Neural progenitor cell (in vitro differentiated cells): ENCODE measurements around the gene MYEOV. TPM values are rescaled to one million over a fixed set of nuclear protein-coding genes. Genes with fewer than 3 reads are reported as not detected.

Source experiments
- DNase-seq: peaks from one replicate; pipeline ENCODE4 v3.0.0-alpha.2; 2016; ENCODE audit warnings: low spot score
- H2AFZ ChIP-seq: fragments of 200-600 bp; sonication (generic); replicated peaks from 2 replicates; pipeline ENCODE4 v1.6.1; 2016; ENCODE audit warnings: antibody characterized with exemption
- H3F3A ChIP-seq: fragments of 200-600 bp; sonication (generic); 2 replicates; pipeline ENCODE4 v1.6.1; 2016; ENCODE audit warnings: antibody characterized with exemption, low read depth
- H3K27ac ChIP-seq: fragments of 200-600 bp; sonication (generic); 2 replicates; pipeline ENCODE4 v1.5.1; 2016; ENCODE audit warnings: mild to moderate bottlenecking
- H3K27me3 ChIP-seq: fragments of 200-600 bp; sonication (generic); 2 replicates; pipeline ENCODE4 v1.6.1; 2016; ENCODE audit warnings: mild to moderate bottlenecking, moderate library complexity
- H3K36me3 ChIP-seq: fragments of 200-600 bp; sonication (generic); 2 replicates; pipeline ENCODE4 v1.5.1; 2016
- H3K4me1 ChIP-seq: fragments of 200-600 bp; sonication (generic); 2 replicates; pipeline ENCODE4 v1.6.1; 2016; ENCODE audit warnings: mixed run types
- H3K4me2 ChIP-seq: fragments of 200-600 bp; sonication (generic); 2 replicates; pipeline ENCODE4 v1.6.1; 2016
- H3K4me3 ChIP-seq: fragments of 200-600 bp; sonication (generic); 2 replicates; pipeline ENCODE4 v1.5.1; 2016
- H3K79me2 ChIP-seq: fragments of 200-600 bp; sonication (generic); 2 replicates; pipeline ENCODE4 v1.6.1; 2016; ENCODE audit warnings: low read depth
- H3K9ac ChIP-seq: fragments of 200-600 bp; sonication (generic); 2 replicates; pipeline ENCODE4 v1.6.1; 2016
- H3K9me3 ChIP-seq: fragments of 200-600 bp; sonication (generic); 2 replicates; pipeline ENCODE4 v1.5.1; 2016; ENCODE audit warnings: low read depth
- H4K20me1 ChIP-seq: fragments of 200-600 bp; sonication (generic); 2 replicates; pipeline ENCODE4 v1.6.1; 2016; ENCODE audit warnings: low read depth
- H3K27ac Mint-ChIP-seq: 3 replicates; pipeline ENCODE4 v1.8.0; 2021; ENCODE audit warnings: mixed read lengths
- H3K27me3 Mint-ChIP-seq: 2 replicates; pipeline ENCODE4 v1.8.0; 2022; ENCODE audit warnings: low read depth, mild to moderate bottlenecking, inconsistent platforms, moderate library complexity, mixed read lengths; ENCODE audit not compliant: insufficient read depth
- H3K36me3 Mint-ChIP-seq: 3 replicates; pipeline ENCODE4 v1.8.0; 2021; ENCODE audit warnings: mixed read lengths
- H3K4me1 Mint-ChIP-seq: 3 replicates; pipeline ENCODE4 v1.8.0; 2021; ENCODE audit warnings: mixed read lengths
- H3K4me3 Mint-ChIP-seq: 3 replicates; pipeline ENCODE4 v1.8.0; 2021; ENCODE audit warnings: mild to moderate bottlenecking, moderate library complexity, mixed read lengths
- H3K9me3 Mint-ChIP-seq: 3 replicates; pipeline ENCODE4 v1.8.0; 2020; ENCODE audit warnings: mixed read lengths
- CTCF ChIP-seq: fragments of 200-600 bp; sonication (generic); IDR thresholded peaks from 2 replicates; pipeline ENCODE4 v1.5.1; 2017; ENCODE audit warnings: antibody characterized with exemption, mild to moderate bottlenecking
- EZH2 ChIP-seq: fragments of 200-600 bp; sonication (generic); IDR thresholded peaks from 2 replicates; pipeline ENCODE4 v1.6.1; 2017; ENCODE audit warnings: antibody characterized with exemption, mild to moderate bottlenecking, moderate library complexity
- EZH2phosphoT487 ChIP-seq: fragments of 200-600 bp; sonication (generic); IDR thresholded peaks from 2 replicates; pipeline ENCODE4 v1.6.1; 2017; ENCODE audit warnings: antibody characterized with exemption
- total RNA-seq: library from RNA; depleted of rRNA; stranded (reverse); fragments of >200 nt; gene quantifications from 2 replicates; pipeline ENCODE4 v1.2.3, GENCODE V29; 2015; ENCODE audit warnings: low replicate concordance

Gene MYEOV
- total RNA-seq, 1 donor from 2014 or later = not detected

GRCh38 chr11:69314555-69314954, 20.6 kb downstream of the MYEOV start:
- Histone ChIP-seq H3K4me1 (peaks cover 3% of the 10 kb centered on the region), H3K4me3 (no peak overlapping the region), H3K79me2 (no peaks in the 10 kb centered on the region), H3F3A (no peaks in the 10 kb centered on the region), H3K9me3 (no peaks in the 10 kb centered on the region), H3K4me2 (no peak overlapping the region), H3K36me3 (no peaks in the 10 kb centered on the region), H4K20me1 (no peaks in the 10 kb centered on the region), H3K27me3 (no peaks in the 10 kb centered on the region), H3K27ac (no peak overlapping the region), H3K9ac (no peak overlapping the region), H2AFZ (no peak overlapping the region)
- no peak overlapping the region for H3K4me3 Mint-ChIP-seq
- H3K27me3 Mint-ChIP-seq = peaks cover 5% of the 10 kb centered on the region
- H3K27ac Mint-ChIP-seq = no peak overlapping the region
- TF ChIP-seq CTCF (no peak), EZH2phosphoT487 (no peak), EZH2 (no peak)
- H3K9me3 Mint-ChIP-seq = no peaks in the 10 kb centered on the region
- H3K36me3 Mint-ChIP-seq = no peaks in the 10 kb centered on the region
- peaks cover 16% of the 10 kb centered on the region for H3K4me1 Mint-ChIP-seq
- no peak for DNase-seq

GRCh38 chr11:69316956-69317355, 23.0 kb downstream of the MYEOV start:
- H3K9me3 Mint-ChIP-seq = no peaks in the 10 kb centered on the region
- Histone ChIP-seq H3K36me3 (no peaks in the 10 kb centered on the region), H3K9me3 (no peaks in the 10 kb centered on the region), H3K79me2 (no peaks in the 10 kb centered on the region), H4K20me1 (no peaks in the 10 kb centered on the region), H3K4me2 (no peak overlapping the region), H3K9ac (no peak overlapping the region), H3K4me3 (no peak overlapping the region), H3K4me1 (no peaks in the 10 kb centered on the region), H3K27me3 (no peaks in the 10 kb centered on the region), H3F3A (no peaks in the 10 kb centered on the region), H2AFZ (no peak overlapping the region), H3K27ac (no peak overlapping the region)
- peaks cover 12% of the 10 kb centered on the region for H3K4me1 Mint-ChIP-seq
- TF ChIP-seq CTCF = no peak
- TF ChIP-seq EZH2 = no peak
- no peak for TF ChIP-seq EZH2phosphoT487
- peaks cover 4% of the 10 kb centered on the region for H3K27me3 Mint-ChIP-seq
- H3K27ac Mint-ChIP-seq = no peak overlapping the region
- H3K4me3 Mint-ChIP-seq = no peak overlapping the region
- no peaks in the 10 kb centered on the region for H3K36me3 Mint-ChIP-seq
- DNase-seq = no peak

GRCh38 chr11:69317401-69318092, 23.6 kb downstream of the MYEOV start:
- no peaks in the 10 kb centered on the region for H3K4me1 ChIP-seq
- no peak overlapping the region for H3K9ac ChIP-seq
- Mint-ChIP-seq H3K4me3 (no peak overlapping the region), H3K4me1 (peaks cover 12% of the 10 kb centered on the region), H3K36me3 (no peaks in the 10 kb centered on the region), H3K9me3 (no peaks in the 10 kb centered on the region), H3K27ac (no peak overlapping the region), H3K27me3 (peaks cover 4% of the 10 kb centered on the region)
- H3K9me3 ChIP-seq = no peaks in the 10 kb centered on the region
- H3K27me3 ChIP-seq = no peaks in the 10 kb centered on the region
- no peaks in the 10 kb centered on the region for H3K36me3 ChIP-seq
- H3K4me2 ChIP-seq = no peak overlapping the region
- DNase-seq = no peak
- no peaks in the 10 kb centered on the region for H3K79me2 ChIP-seq
- no peaks in the 10 kb centered on the region for H3F3A ChIP-seq
- TF ChIP-seq EZH2phosphoT487 (no peak), CTCF (no peak), EZH2 (no peak)
- no peaks in the 10 kb centered on the region for H4K20me1 ChIP-seq
- no peak overlapping the region for H2AFZ ChIP-seq
- no peak overlapping the region for H3K27ac ChIP-seq
- H3K4me3 ChIP-seq = no peak overlapping the region
